Measurements from ENCODE around the gene NF1.

NF1 gene

GRCh38 chr17:31415004-31415454 is 320.3 kb downstream of the NF1 start:
- TF ChIP-seq CTCF (conservative IDR thresholded peaks at IDR 0.05; ENCODE audit: low read depth) = no peak
- no peak for DNase-seq (ENCODE audit: low spot score)
- ChIA-PET CTCF (interaction anchor here (1.0 kb wide), 1 partner anchor 23 kb away, joined by 3 read pairs; no protein-coding TSS in a partner anchor), POLR2A (ENCODE audit: low non-redundant PET) (no interaction called here)
- H3K27ac ChIP-seq = no peak overlapping the region

- no peak for DNase-seq (ENCODE audit: low spot score)
- ChIA-PET POLR2A (ENCODE audit: low non-redundant PET) (no interaction called here), CTCF (interaction anchor here (1.0 kb wide), 1 partner anchor 22 kb away, joined by 3 read pairs; no protein-coding TSS in a partner anchor)
- H3K27ac ChIP-seq = no peak overlapping the region
- TF ChIP-seq CTCF (conservative IDR thresholded peaks at IDR 0.05; ENCODE audit: low read depth) = no peak
These were observed 321.1 kb downstream of the NF1 start for GRCh38 chr17:31415640-31416502.

- H3K27ac ChIP-seq = no peak overlapping the region
- ChIA-PET CTCF (no interaction called here), POLR2A (ENCODE audit: low non-redundant PET) (no interaction called here)
- no peak for TF ChIP-seq CTCF (conservative IDR thresholded peaks at IDR 0.05; ENCODE audit: low read depth)
- no peak for DNase-seq (ENCODE audit: low spot score)
These were observed 321.7 kb downstream of the NF1 start for GRCh38 chr17:31416503-31416923.

- H3K27ac ChIP-seq = no peak overlapping the region
- no peak for TF ChIP-seq CTCF (conservative IDR thresholded peaks at IDR 0.05; ENCODE audit: low read depth)
- CTCF ChIA-PET = no interaction called here
- POLR2A ChIA-PET (ENCODE audit: low non-redundant PET) = no interaction called here
- DNase-seq (ENCODE audit: low spot score) = no peak
These were observed 322.4 kb downstream of the NF1 start for GRCh38 chr17:31417051-31417792.

GRCh38 chr17:31418773-31419350 is 324.1 kb downstream of the NF1 start:
- POLR2A ChIA-PET (ENCODE audit: low non-redundant PET) = no interaction called here
- CTCF ChIA-PET = no interaction called here
- H3K27ac ChIP-seq = no peak overlapping the region
- no peak for DNase-seq (ENCODE audit: low spot score)
- no peak for TF ChIP-seq CTCF (conservative IDR thresholded peaks at IDR 0.05; ENCODE audit: low read depth)

GRCh38 chr17:31422443-31422842 is 327.7 kb downstream of the NF1 start:
- no peak for DNase-seq (ENCODE audit: low spot score)
- H3K27ac ChIP-seq = no peak overlapping the region
- CTCF ChIA-PET = no interaction called here
- TF ChIP-seq CTCF (conservative IDR thresholded peaks at IDR 0.05; ENCODE audit: low read depth) = no peak
- POLR2A ChIA-PET (ENCODE audit: low non-redundant PET) = no interaction called here

All from RWPE1 (cell line).